CD14-positive monocyte (primary cell): ENCODE results near the gene FBXL17. TPM values are rescaled to one million over a fixed set of nuclear protein-coding genes. Genes with fewer than 3 reads are reported as not detected.

ENCODE experiments used
- DNase-seq, 3 donors: peaks; one replicate each; pipeline ENCODE4 v3.0.0-alpha.2; 2011 to 2022
- H2AFZ ChIP-seq: 2 replicates; pipeline ENCODE4 v1.6.0; 2012; ENCODE audit warnings: mild to moderate bottlenecking, low read depth, low read length, inconsistent platforms; ENCODE audit not compliant: insufficient read depth, poor library complexity, severe bottlenecking
- H3K27ac ChIP-seq, 2 donors: 1 replicate in 1 of 2; 2 replicates in 1 of 2; pipeline ENCODE4 v1.5.1; 2012 to 2013; ENCODE audit warnings: low read length in 2 of 2, control low read depth in 1 of 2, inconsistent platforms in 1 of 2, low read depth in 1 of 2, mild to moderate bottlenecking in 1 of 2
- H3K27me3 ChIP-seq, 2 donors: one replicate each; pipeline versions ENCODE4 v1.6.0 to v1.6.1; 2011 to 2013; ENCODE audit warnings: low read length in 2 of 2; ENCODE audit not compliant: control insufficient read depth in 2 of 2, insufficient read depth in 2 of 2
- H3K36me3 ChIP-seq, 2 donors: replicated peaks in 1 of 2; 1 replicate in 1 of 2; 2 replicates in 1 of 2; pipeline versions ENCODE4 v1.5.1 to v1.6.1; 2012 to 2013; ENCODE audit warnings: low read length in 2 of 2, control low read depth in 1 of 2, inconsistent platforms in 1 of 2, mild to moderate bottlenecking in 1 of 2; ENCODE audit not compliant: insufficient read depth in 2 of 2, control insufficient read depth in 1 of 2
- H3K4me1 ChIP-seq, 2 donors: 1 replicate in 1 of 2; 2 replicates in 1 of 2; pipeline versions ENCODE4 v1.5.1 to v1.6.1; 2012 to 2013; ENCODE audit warnings: low read length in 2 of 2, control low read depth in 1 of 2, inconsistent platforms in 1 of 2, mild to moderate bottlenecking in 1 of 2, moderate library complexity in 1 of 2; ENCODE audit not compliant: insufficient read depth in 2 of 2, control insufficient read depth in 1 of 2
- H3K4me2 ChIP-seq: replicated peaks from 2 replicates; pipeline ENCODE3; 2012; ENCODE audit warnings: low read length, moderate library complexity, mild to moderate bottlenecking; ENCODE audit not compliant: poor library complexity, severe bottlenecking; ENCODE audit errors: extremely low read depth
- H3K4me3 ChIP-seq, 3 experiments: fragments of 200-600 bp in 1 of 3; sonication (generic) in 1 of 3; replicated peaks in 1 of 3; 1 replicate in 2 of 3; 2 replicates in 1 of 3; pipeline ENCODE4 v1.5.1; 2011 to 2013; ENCODE audit warnings: low read length in 3 of 3, mild to moderate bottlenecking in 3 of 3, control low read depth in 2 of 3, low read depth in 2 of 3, inconsistent platforms in 1 of 3, moderate library complexity in 1 of 3
- H3K79me2 ChIP-seq: 2 replicates; pipeline ENCODE4 v1.6.0; 2012; ENCODE audit warnings: mild to moderate bottlenecking, control low read depth, inconsistent platforms, low read length, moderate library complexity; ENCODE audit not compliant: insufficient read depth
- H3K9ac ChIP-seq: 2 replicates; pipeline ENCODE4 v1.6.0; 2017; ENCODE audit warnings: low read length, mild to moderate bottlenecking; ENCODE audit not compliant: insufficient read depth, poor library complexity, severe bottlenecking
- H3K9me3 ChIP-seq, 2 donors: replicated peaks in 1 of 2; 1 replicate in 1 of 2; 2 replicates in 1 of 2; pipeline versions ENCODE4 v1.5.1 to v1.6.1; 2012 to 2013; ENCODE audit warnings: low read length in 2 of 2, control low read depth in 1 of 2; ENCODE audit not compliant: control insufficient read depth in 1 of 2, insufficient read depth in 1 of 2
- H4K20me1 ChIP-seq: 2 replicates; pipeline ENCODE4 v1.6.0; 2012; ENCODE audit warnings: mild to moderate bottlenecking, low read length, control low read depth, moderate library complexity; ENCODE audit not compliant: insufficient read depth
- H3K27ac Mint-ChIP-seq, 7 donors: one replicate each; pipeline ENCODE4 v1.8.0; 2020; ENCODE audit warnings: mild to moderate bottlenecking in 7 of 7, mixed read lengths in 7 of 7, moderate library complexity in 6 of 7, inconsistent platforms in 2 of 7
- H3K27me3 Mint-ChIP-seq, 3 donors: one replicate each; pipeline ENCODE4 v1.8.0; 2021 to 2022; ENCODE audit warnings: low read depth in 3 of 3, mild to moderate bottlenecking in 3 of 3, mixed read lengths in 3 of 3, moderate library complexity in 3 of 3, inconsistent platforms in 1 of 3
- H3K36me3 Mint-ChIP-seq, 2 donors: one replicate each; pipeline ENCODE4 v1.8.0; 2020; ENCODE audit warnings: mixed read lengths in 2 of 2, inconsistent platforms in 1 of 2, mild to moderate bottlenecking in 1 of 2
- H3K4me1 Mint-ChIP-seq: one replicate; pipeline ENCODE4 v1.8.0; 2020; ENCODE audit warnings: mild to moderate bottlenecking, mixed read lengths
- H3K4me3 Mint-ChIP-seq, 2 donors: one replicate each; pipeline ENCODE4 v1.8.0; 2020; ENCODE audit warnings: mild to moderate bottlenecking in 2 of 2, mixed read lengths in 2 of 2, moderate library complexity in 1 of 2
- H3K9me3 Mint-ChIP-seq, 7 donors: one replicate each; pipeline ENCODE4 v1.8.0; 2020 to 2022; ENCODE audit warnings: mixed read lengths in 7 of 7, mild to moderate bottlenecking in 6 of 7, moderate library complexity in 6 of 7, inconsistent platforms in 2 of 7
- CTCF ChIP-seq: fragments of 200-600 bp; IDR thresholded peaks from one replicate; pipeline ENCODE4 v1.8.0; 2022; ENCODE audit warnings: antibody characterized with exemption, mild to moderate bottlenecking
- WGBS: methylation state at CpG from one replicate; pipeline ENCODE4 v1.1.5; 2013; ENCODE audit warnings: missing lambda C conversion rate; ENCODE audit not compliant: insufficient coverage; 5-methylcytosine and 5-hydroxymethylcytosine counted together
- intact Hi-C, 2 donors: fragments of 100-400 bp; cut with micrococcal nuclease; formaldehyde crosslinking; loops; one replicate each; pipeline versions ENCODE4 v1.15.0 to v1.15.1; 2023
- polyA plus RNA-seq, 3 donors: library from polyadenylated mRNA; depleted of rRNA in 1 of 3; unstranded in 2 of 3; stranded (reverse) in 1 of 3; fragments of 300-500 nt in 2 of 3; fragments of >200 nt in 1 of 3; fragmentation: Illumina TruSeq in 2 of 3; gene quantifications; 1 replicate in 2 of 3; 2 replicates in 1 of 3; pipeline ENCODE4 v1.2.3, GENCODE V29; 2012 to 2021

The FBXL17 gene
- polyA plus RNA-seq, 3 donors, result 1.5 to 6.6 (median 2.0) TPM

GRCh38 chr5:107936515-107936914, 445.4 kb downstream of the FBXL17 start:
- DNase-seq, result no peak
- no peaks in the 10 kb centered on the region for H3K9me3 ChIP-seq
- H3K27me3 Mint-ChIP-seq, result peaks cover 0 to 1% (median 0%) of the 10 kb centered on the region in 3 donors
- H3K27me3 ChIP-seq, result no peaks in the 10 kb centered on the region
- H3K9me3 Mint-ChIP-seq, result peaks cover 0 to 2% (median 0%) of the 10 kb centered on the region in 7 donors
- H2AFZ ChIP-seq, result no peak overlapping the region
- no CpG with 5 or more reads among the region's 1 CpG for WGBS
- H3K4me1 ChIP-seq, result no peaks in the 10 kb centered on the region
- no peak overlapping the region for H3K27ac Mint-ChIP-seq
- H3K4me2 ChIP-seq, result no peak overlapping the region
- H3K4me3 Mint-ChIP-seq, result no peak overlapping the region
- no peaks in the 10 kb centered on the region for H4K20me1 ChIP-seq
- H3K9ac ChIP-seq, result no peak overlapping the region
- H3K27ac ChIP-seq, result no peak overlapping the region
- TF ChIP-seq CTCF, result no peak
- intact Hi-C loops, result no loop called here
- H3K79me2 ChIP-seq, result no peaks in the 10 kb centered on the region
- no peaks in the 10 kb centered on the region for H3K36me3 ChIP-seq
- H3K4me1 Mint-ChIP-seq, result no peaks in the 10 kb centered on the region
- H3K4me3 ChIP-seq, result no peak overlapping the region
- peaks cover 0 to 4% of the 10 kb centered on the region in 2 donors for H3K36me3 Mint-ChIP-seq

GRCh38 chr5:107935645-107936044, 446.3 kb downstream of the FBXL17 start:
- no peak overlapping the region for H3K4me3 ChIP-seq
- WGBS, result no CpG with 5 or more reads among the region's 1 CpG

More at GRCh38 chr5:107935645-107936044, 446.3 kb downstream of the FBXL17 start:
- Histone ChIP-seq H3K36me3 (no peaks in the 10 kb centered on the region), H3K4me2 (no peak overlapping the region), H4K20me1 (no peaks in the 10 kb centered on the region), H2AFZ (no peak overlapping the region), H3K4me1 (no peaks in the 10 kb centered on the region), H3K9ac (no peak overlapping the region), H3K9me3 (no peaks in the 10 kb centered on the region), H3K27me3 (no peaks in the 10 kb centered on the region), H3K79me2 (no peaks in the 10 kb centered on the region), H3K27ac (no peak overlapping the region)
- H3K4me1 Mint-ChIP-seq, result no peaks in the 10 kb centered on the region
- intact Hi-C loops, result no loop called here
- H3K4me3 Mint-ChIP-seq, result no peak overlapping the region
- TF ChIP-seq CTCF, result no peak
- no peak overlapping the region for H3K27ac Mint-ChIP-seq
- peaks cover 0 to 4% of the 10 kb centered on the region in 2 donors for H3K36me3 Mint-ChIP-seq
- peaks cover 0 to 2% (median 0%) of the 10 kb centered on the region in 7 donors for H3K9me3 Mint-ChIP-seq
- peaks cover 0 to 1% (median 0%) of the 10 kb centered on the region in 3 donors for H3K27me3 Mint-ChIP-seq
- no peak for DNase-seq
